Right cardiac atrium (tissue), 5 donors: ENCODE measurements around the gene GREB1. TPM values are rescaled to one million over a fixed set of nuclear protein-coding genes. Genes with fewer than 3 reads are reported as not detected.

Experiments
- ATAC-seq, 2 donors: fragments of 200-7000 bp; cut with Tn5 transposase; one replicate each; pipeline versions ENCODE4 v1.8.0 to v1.9.1; 2020; ENCODE audit warnings: moderate library complexity in 2 of 2, mild to moderate bottlenecking in 1 of 2
- DNase-seq, 3 donors: peaks; one replicate each; pipeline ENCODE4 v3.0.0-alpha.2; 2020
- H3K27ac ChIP-seq: one replicate; pipeline ENCODE4 v1.5.1; 2013; ENCODE audit warnings: mild to moderate bottlenecking, low read length, control low read depth, moderate library complexity
- H3K27me3 ChIP-seq: one replicate; pipeline ENCODE4 v1.6.1; 2013; ENCODE audit not compliant: control insufficient read depth, insufficient read depth
- H3K4me1 ChIP-seq: one replicate; pipeline ENCODE4 v1.6.1; 2013; ENCODE audit warnings: low read length; ENCODE audit not compliant: control insufficient read depth, insufficient read depth
- H3K4me3 ChIP-seq: one replicate; pipeline ENCODE4 v1.5.1; 2013; ENCODE audit warnings: low read length, control low read depth
- H3K9me3 ChIP-seq: one replicate; pipeline ENCODE4 v1.6.1; 2013; ENCODE audit warnings: low read length; ENCODE audit not compliant: control insufficient read depth
- WGBS: extraction: QIAGEN DNeasy Blood & Tissue Kit; methylation state at CpG from one replicate; pipeline ENCODE4 v1.1.7; 2013; 5-methylcytosine and 5-hydroxymethylcytosine counted together
- intact Hi-C, 4 donors: fragments of 100-400 bp; cut with DNase I; formaldehyde crosslinking; loops; one replicate each; pipeline versions ENCODE4 v1.11.0 to v1.14.0; 2022 to 2023
- polyA plus RNA-seq: library from polyadenylated mRNA; stranded (reverse); fragments of 200-250 nt; gene quantifications from one replicate; pipeline ENCODE4 v1.2.3, GENCODE V29; 2013
- total RNA-seq, 4 donors: library from RNA; stranded (reverse); fragmentation: NEBNext Ultra II Directional; extraction: Animal tissue kit (Norgen Biotek cat#: 25700); gene quantifications; one replicate each; pipeline ENCODE4 v1.2.1, GENCODE V29; 2021
- donor health status: healthy with polysubstance abuse.
- donor health status: DM: no; HTN: yes; CAD: no.
- donor health status: DM: no; HTN: no; CAD: no.
- donor health status: DM: no; HTN: yes; CAD: no; lungs with severe emphysema.
- donor health status: DM: yes; HTN: yes; CAD: no.

Gene GREB1
- total and polyA plus RNA-seq, 5 donors: 4.6 to 17.7 (median 10.7) TPM

DNA sequence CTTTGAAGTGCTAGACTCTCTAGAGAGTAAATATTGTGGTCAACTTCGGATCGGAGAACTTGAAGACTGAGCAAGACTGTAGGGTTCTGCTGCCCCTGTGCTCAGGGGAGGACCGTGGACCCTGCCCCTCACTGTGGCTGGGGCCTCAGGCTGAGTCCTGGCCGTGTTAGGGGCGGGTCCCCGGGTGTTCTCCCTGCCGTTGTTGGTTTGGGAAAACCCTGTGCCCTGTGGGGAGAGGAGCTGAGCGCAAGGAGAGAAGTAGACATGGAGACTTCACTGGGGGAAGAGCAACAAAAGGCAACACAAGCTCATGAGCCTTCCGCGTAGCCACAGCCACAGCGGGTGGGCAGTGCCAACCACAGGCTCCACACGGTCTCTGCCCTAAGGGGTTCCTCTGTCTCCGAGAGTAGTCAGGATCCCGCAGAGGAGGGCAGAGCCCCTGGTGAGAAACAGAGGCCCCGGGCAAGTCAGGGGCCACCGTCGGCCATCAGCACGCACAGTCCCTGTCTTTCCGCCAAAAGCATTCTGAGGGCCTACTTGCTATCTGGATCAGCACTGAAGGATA, 83.1 kb downstream of the GREB1 start:
- WGBS: 86% methylated on average over 19 of the region's 19 CpGs
- Histone ChIP-seq H3K4me3 (no peak overlapping the region), H3K27me3 (no peaks in the 10 kb centered on the region), H3K9me3 (no peaks in the 10 kb centered on the region), H3K4me1 (no peaks in the 10 kb centered on the region), H3K27ac (no peak overlapping the region)
- intact Hi-C loops: no loop called here
- DNase-seq: no peak
- no peak for ATAC-seq

- H3K27me3 ChIP-seq: no peaks in the 10 kb centered on the region
- DNase-seq: no peak
- peak; percentile 6 to 25 for ATAC-seq
- H3K4me3 ChIP-seq: no peak overlapping the region
- H3K4me1 ChIP-seq: no peaks in the 10 kb centered on the region
- H3K27ac ChIP-seq: no peak overlapping the region
- 94% methylated on average over 14 of the region's 14 CpGs for WGBS
- intact Hi-C loops: no loop called here
- no peaks in the 10 kb centered on the region for H3K9me3 ChIP-seq
Measured at GRCh38 chr2:11617527-11617926, 83.7 kb downstream of the GREB1 start.

GRCh38 chr2:11617984-11618707, 84.3 kb downstream of the GREB1 start:
- H3K4me3 ChIP-seq: no peak overlapping the region
- H3K27ac ChIP-seq: no peak overlapping the region
- H3K9me3 ChIP-seq: no peaks in the 10 kb centered on the region
- intact Hi-C loops: no loop called here
- no peak for DNase-seq
- H3K4me1 ChIP-seq: no peaks in the 10 kb centered on the region
- WGBS: 97% methylated on average over 33 of the region's 33 CpGs
- no peaks in the 10 kb centered on the region for H3K27me3 ChIP-seq
- peak; percentile 32 to 60 for ATAC-seq

DNA sequence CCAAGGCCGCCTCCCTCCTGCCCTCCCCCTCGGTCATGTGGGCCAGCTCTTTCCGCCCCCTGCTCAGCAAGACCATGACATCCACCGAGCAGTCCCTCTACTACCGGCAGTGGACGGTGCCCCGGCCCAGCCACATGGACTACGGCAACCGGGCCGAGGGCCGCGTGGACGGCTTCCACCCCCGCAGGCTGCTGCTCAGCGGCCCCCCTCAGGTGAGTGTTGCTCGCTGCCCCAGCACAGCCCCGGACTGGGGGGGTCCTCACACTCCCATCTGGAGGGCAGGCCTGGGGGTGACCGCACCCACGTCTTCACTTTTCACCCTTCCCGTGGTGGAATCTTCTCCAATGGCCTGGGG, 84.8 kb downstream of the GREB1 start:
- 95% methylated on average over 20 of the region's 20 CpGs for WGBS
- ATAC-seq: no peak

DNA sequence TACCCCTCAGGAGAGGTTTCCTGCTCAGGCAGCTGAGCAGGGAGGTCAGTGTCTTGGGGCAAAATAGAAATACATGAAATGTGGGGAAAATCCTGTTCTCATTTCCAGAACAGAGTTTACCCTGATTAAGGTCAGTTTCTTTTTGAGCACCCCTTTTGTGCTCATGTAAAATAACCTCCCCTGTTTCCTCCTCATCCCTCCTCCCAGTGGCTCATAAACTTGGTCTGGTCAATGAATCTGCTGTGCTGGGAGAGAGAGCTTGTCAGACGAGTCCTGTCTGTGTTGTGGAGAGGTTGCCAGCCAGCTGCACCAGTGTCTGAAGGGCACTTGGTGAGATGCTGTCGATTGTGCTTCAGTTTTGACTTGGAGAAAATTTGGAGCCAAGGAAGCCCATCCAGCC, 87.6 kb downstream of the GREB1 start:
- Histone ChIP-seq H3K9me3 (no peaks in the 10 kb centered on the region), H3K4me3 (no peak overlapping the region), H3K4me1 (no peaks in the 10 kb centered on the region), H3K27me3 (no peaks in the 10 kb centered on the region), H3K27ac (no peak overlapping the region)
- intact Hi-C loops: no loop called here
- WGBS: 71% methylated on average over 2 of the region's 2 CpGs
- ATAC-seq (no peak), DNase-seq (no peak)

More for the DNA sequence above, 84.8 kb downstream of the GREB1 start:
- Histone ChIP-seq H3K4me1 (no peaks in the 10 kb centered on the region), H3K9me3 (no peaks in the 10 kb centered on the region), H3K27ac (no peak overlapping the region), H3K4me3 (no peak overlapping the region), H3K27me3 (no peaks in the 10 kb centered on the region)
- no peak for DNase-seq
- intact Hi-C loops: no loop called here

DNA sequence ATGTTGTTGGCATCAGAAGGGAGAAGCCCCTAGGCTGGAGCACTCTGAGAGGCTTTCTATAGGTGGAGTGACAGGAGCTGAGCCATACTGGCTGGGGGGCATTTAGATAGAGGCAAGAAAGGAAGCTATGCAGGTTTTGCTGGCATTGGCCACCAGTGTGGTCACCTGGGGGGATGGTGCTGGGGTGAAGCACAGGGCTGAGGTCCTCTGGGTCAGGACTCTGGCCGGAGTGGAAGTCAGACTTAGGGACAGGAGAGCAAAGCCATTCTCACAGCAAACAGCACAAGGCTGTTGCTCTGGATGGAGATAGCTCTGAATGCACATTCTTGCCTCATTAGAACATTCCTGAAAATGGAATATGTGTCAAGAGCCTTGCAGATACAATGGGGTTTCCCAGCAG, 88.8 kb downstream of the GREB1 start:
- no peak overlapping the region for H3K27ac ChIP-seq
- H3K9me3 ChIP-seq: no peaks in the 10 kb centered on the region
- ATAC-seq (no peak), DNase-seq (no peak)
- no peaks in the 10 kb centered on the region for H3K4me1 ChIP-seq
- intact Hi-C loops: no loop called here
- WGBS: 71% methylated on average over 1 of the region's 1 CpG
- no peaks in the 10 kb centered on the region for H3K27me3 ChIP-seq
- no peak overlapping the region for H3K4me3 ChIP-seq

- H3K4me3 ChIP-seq: no peak overlapping the region
- DNase-seq (no peak), ATAC-seq (no peak)
- 90% methylated on average over 10 of the region's 10 CpGs for WGBS
- H3K9me3 ChIP-seq: no peaks in the 10 kb centered on the region
- intact Hi-C loops: no loop called here
- no peaks in the 10 kb centered on the region for H3K4me1 ChIP-seq
- H3K27ac ChIP-seq: no peak overlapping the region
- H3K27me3 ChIP-seq: no peaks in the 10 kb centered on the region
Measured at GRCh38 chr2:11624893-11625292, 91.0 kb downstream of the GREB1 start.

DNA sequence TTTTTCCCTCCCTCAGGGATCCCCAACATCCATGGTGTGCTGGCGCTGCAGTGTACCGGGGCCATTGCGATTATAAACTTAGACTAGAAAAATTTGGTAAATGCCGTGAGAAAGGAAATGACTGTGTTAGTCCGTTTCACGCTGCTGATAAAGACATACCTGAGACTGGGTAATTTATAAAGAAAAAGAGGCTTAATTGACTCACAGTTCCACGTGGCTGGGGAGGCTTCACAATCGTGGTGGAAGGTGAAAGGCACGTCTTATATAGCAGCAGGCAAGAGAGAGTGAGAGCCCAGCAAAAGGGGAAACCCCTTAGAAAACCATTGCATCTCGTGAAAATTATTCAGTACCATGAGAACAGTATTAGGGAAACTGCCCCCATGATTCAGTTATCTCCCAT, 91.8 kb downstream of the GREB1 start:
- no peak for ATAC-seq
- H3K4me3 ChIP-seq: no peak overlapping the region
- no peaks in the 10 kb centered on the region for H3K9me3 ChIP-seq
- no peaks in the 10 kb centered on the region for H3K27me3 ChIP-seq
- WGBS: 87% methylated on average over 10 of the region's 10 CpGs
- no peak overlapping the region for H3K27ac ChIP-seq
- DNase-seq: no peak
- intact Hi-C loops: no loop called here
- H3K4me1 ChIP-seq: no peaks in the 10 kb centered on the region

DNA sequence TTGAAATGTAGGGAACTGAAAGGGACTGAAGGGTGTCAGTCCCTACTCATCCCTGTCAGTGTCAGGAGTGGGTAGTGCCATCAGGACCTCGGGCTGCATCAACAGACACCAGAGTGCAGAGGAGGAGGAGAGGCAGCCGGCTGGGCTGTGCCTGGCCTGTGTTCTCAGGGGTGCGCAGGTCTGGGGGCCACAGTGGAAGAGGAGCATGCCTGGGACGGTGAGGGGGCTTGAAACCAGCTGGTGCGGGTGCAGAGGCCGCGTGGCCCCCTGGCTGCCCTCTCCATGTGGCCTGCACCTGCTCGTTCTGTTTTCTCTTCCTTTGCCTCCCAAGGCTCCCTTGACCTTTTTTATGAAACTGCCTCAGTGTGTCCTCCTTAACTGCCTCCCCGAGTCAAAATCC, 94.8 kb downstream of the GREB1 start:
- intact Hi-C loops: no loop called here
- ATAC-seq (no peak), DNase-seq (no peak)
- no peak overlapping the region for H3K27ac ChIP-seq
- WGBS: 88% methylated on average over 9 of the region's 9 CpGs
- no peaks in the 10 kb centered on the region for H3K4me1 ChIP-seq
- H3K27me3 ChIP-seq: no peaks in the 10 kb centered on the region
- H3K9me3 ChIP-seq: no peaks in the 10 kb centered on the region
- H3K4me3 ChIP-seq: no peak overlapping the region

DNA sequence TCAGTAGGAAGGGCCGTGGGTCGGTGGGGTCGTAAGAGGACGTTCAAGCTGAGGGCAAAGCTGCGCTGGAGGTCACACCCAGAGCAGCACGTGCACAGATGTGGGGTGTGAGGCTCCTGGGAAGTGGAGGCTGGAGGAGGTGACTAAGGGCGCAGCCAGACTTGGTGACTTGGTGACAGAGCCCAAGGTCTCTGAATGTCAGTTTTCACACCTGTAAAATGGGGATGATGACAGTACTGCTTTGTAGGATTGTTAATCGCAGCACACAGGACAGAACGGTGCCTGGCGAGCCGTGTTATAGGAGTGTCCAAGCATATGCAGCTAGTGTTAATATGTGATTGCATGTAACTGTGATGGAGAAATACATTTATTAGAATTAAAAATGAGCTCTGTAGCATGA, 95.4 kb downstream of the GREB1 start:
- WGBS: 88% methylated on average over 11 of the region's 11 CpGs
- Histone ChIP-seq H3K4me3 (no peak overlapping the region), H3K27me3 (no peaks in the 10 kb centered on the region), H3K9me3 (no peaks in the 10 kb centered on the region), H3K27ac (no peak overlapping the region), H3K4me1 (no peaks in the 10 kb centered on the region)
- no peak for DNase-seq
- no peak for ATAC-seq
- intact Hi-C loops: no loop called here

DNA sequence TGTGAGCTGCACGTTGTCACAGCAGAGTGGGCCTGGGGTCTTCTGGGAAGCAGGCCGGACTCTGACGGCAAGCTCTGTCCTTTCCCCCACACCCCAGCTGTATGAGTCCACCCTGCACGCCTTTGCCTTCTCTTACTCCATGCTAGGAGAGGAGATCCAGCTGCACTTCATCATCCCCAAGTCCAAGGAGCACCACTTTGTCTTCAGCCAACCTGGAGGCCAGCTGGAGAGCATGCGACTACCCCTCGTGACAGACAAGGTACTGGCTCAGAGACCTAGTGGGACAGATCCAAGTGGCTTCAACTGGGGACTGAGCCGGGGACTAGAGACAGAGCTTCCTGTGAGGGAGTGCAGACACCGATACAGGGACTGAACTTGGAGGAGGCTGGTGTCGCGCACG, 96.0 kb downstream of the GREB1 start:
- Histone ChIP-seq H3K4me3 (no peak overlapping the region), H3K9me3 (no peaks in the 10 kb centered on the region), H3K27me3 (no peaks in the 10 kb centered on the region), H3K4me1 (no peaks in the 10 kb centered on the region), H3K27ac (no peak overlapping the region)
- WGBS: 63% methylated on average over 11 of the region's 11 CpGs
- intact Hi-C loops: no loop called here
- peak in 1 of 2 donors; percentile 28 for ATAC-seq
- no peak for DNase-seq

DNA sequence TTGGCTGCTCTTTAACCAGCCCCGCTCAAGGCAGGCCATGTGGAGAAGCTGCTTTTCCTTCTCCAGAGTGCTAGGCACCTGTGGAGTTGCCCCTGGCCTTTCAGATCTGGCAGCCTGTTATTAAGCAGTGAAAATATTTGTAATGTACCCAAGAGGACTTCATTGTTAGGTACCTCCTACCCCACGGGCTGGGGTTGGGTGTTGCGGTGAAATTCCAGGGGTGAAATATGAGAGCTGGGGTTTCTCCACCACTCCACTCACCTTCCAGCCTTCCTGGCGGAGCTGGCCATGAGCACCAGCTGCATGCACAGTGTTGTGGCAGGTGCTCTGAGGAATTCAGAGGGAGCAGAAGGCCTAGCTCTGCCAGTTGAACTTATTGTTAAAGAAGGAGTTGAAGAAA, 97.0 kb downstream of the GREB1 start:
- H3K9me3 ChIP-seq: no peaks in the 10 kb centered on the region
- DNase-seq: no peak
- no peak overlapping the region for H3K4me3 ChIP-seq
- WGBS: 91% methylated on average over 4 of the region's 4 CpGs
- H3K4me1 ChIP-seq: no peaks in the 10 kb centered on the region
- H3K27me3 ChIP-seq: no peaks in the 10 kb centered on the region
- no peak for ATAC-seq
- H3K27ac ChIP-seq: no peak overlapping the region
- intact Hi-C loops: no loop called here
